Gastroesophageal sphincter (tissue), 3 donors: ENCODE measurements around the gene PSMA3.

Experiments used
- EP300 ChIP-seq: sonication (generic); formaldehyde crosslinking; IDR thresholded peaks from one replicate; pipeline ENCODE4 v1.6.1; 2017; ENCODE audit warnings: antibody characterized with exemption, mild to moderate bottlenecking
- POLR2A ChIP-seq, 2 donors: fragments of 450-650 bp; IDR thresholded peaks; one replicate each; pipeline ENCODE4 v1.6.1; 2017; ENCODE audit warnings: antibody characterized with exemption in 2 of 2, mild to moderate bottlenecking in 2 of 2, moderate library complexity in 1 of 2
- TF ChIP-seq, protein P1 (sequence below), 4 experiments: fragments of 200-600 bp in 2 of 4; fragments of 450-650 bp in 2 of 4; sonication (generic) in 1 of 4; IDR thresholded peaks; one replicate each; pipeline ENCODE4 v1.5.1; 2017 to 2019; ENCODE audit warnings: antibody characterized with exemption in 4 of 4, mild to moderate bottlenecking in 2 of 4, moderate library complexity in 2 of 4

DNA sequence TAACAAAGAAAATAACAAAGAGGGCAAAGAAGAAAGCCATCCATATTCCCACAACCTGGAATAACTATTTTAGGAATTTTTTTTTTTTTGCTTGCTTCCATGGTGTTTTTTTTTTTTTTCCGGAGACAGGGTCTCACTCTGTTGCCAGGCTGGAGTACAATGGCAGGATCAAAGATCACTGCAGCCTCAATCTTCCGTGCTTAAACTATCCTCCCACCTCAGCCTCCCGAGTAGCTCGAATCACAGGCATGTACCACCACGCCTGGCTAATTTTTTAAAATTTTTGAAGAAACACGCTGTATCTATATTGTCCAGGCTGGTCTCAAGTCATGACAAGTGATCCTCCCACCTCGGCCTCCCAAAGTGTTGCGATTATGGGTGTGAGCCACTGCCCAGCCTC lies 33.5 kb downstream of the PSMA3 start:
- TF ChIP-seq POLR2A (IDR thresholded peaks at IDR 0.05) (no peak), EP300 (no peak)
- TF ChIP-seq, protein P1, sequence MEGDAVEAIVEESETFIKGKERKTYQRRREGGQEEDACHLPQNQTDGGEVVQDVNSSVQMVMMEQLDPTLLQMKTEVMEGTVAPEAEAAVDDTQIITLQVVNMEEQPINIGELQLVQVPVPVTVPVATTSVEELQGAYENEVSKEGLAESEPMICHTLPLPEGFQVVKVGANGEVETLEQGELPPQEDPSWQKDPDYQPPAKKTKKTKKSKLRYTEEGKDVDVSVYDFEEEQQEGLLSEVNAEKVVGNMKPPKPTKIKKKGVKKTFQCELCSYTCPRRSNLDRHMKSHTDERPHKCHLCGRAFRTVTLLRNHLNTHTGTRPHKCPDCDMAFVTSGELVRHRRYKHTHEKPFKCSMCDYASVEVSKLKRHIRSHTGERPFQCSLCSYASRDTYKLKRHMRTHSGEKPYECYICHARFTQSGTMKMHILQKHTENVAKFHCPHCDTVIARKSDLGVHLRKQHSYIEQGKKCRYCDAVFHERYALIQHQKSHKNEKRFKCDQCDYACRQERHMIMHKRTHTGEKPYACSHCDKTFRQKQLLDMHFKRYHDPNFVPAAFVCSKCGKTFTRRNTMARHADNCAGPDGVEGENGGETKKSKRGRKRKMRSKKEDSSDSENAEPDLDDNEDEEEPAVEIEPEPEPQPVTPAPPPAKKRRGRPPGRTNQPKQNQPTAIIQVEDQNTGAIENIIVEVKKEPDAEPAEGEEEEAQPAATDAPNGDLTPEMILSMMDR (IDR thresholded peaks at IDR 0.05) = no peak
